Myocyte (in vitro differentiated cells): ENCODE results near the gene LILRB5. TPM values are rescaled to one million over a fixed set of nuclear protein-coding genes. Genes with fewer than 3 reads are reported as not detected.
"Not testable (repeated sequence)": the region's sequence is repeated elsewhere in the genome, so short reads cannot be mapped to it uniquely, and the experiment has no call there.

Experiments used
- DNase-seq: peaks from one replicate; pipeline ENCODE4 v3.0.0-alpha.2; 2012; ENCODE audit warnings: low read depth
- total RNA-seq: library from RNA; depleted of rRNA; stranded (reverse); fragments of >200 nt; gene quantifications from 2 replicates; pipeline ENCODE4 v1.2.3, GENCODE V29; 2014

The LILRB5 gene
- total RNA-seq, 1 donor from 2014 or later = not detected

DNA sequence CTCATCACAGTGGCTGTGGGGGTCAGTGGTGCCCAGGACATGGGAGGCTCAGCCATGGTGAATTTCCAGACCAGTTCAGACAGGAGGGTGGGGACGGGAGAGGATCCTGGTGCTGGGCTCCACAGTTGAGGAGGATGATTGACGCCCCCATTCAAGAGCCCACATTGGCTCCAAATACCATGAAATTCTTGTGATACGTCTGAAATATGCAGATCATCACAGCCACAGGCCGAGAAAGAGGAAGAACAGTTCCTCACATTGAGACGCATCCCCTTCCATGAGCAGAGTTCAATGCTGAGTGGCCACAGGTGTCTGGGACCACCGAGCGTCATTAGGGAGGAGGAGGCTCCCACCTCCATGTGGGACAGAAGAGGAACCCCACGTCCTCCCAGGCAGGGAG lies 13.3 kb downstream of the LILRB5 start:
- DNase-seq = not testable (repeated sequence)

DNA sequence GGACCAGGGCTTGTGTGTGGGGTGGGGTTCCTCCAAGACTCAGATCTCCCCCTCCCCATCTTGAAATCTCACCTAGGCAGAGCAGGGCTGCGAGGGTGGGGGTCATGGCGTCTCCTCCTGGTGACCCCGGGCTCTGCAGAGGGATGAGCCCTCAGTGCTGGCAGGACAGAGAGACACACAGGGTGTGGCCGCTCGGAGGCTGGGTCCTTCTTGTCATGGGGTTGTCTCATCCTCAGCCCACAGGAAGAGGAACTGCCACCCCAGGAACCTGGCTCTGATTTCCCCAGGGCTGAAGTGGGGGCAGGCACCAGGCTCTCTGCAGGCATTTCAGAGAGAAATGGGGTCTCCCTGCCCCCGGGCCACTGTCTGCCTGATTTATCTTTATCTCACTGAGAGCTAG lies 14.4 kb downstream of the LILRB5 start, which contains the start of gene LILRA6:
Gene LILRA6, minus strand, starts transcription at position 145 of the 400 bp plus-strand sequence.
- DNase-seq = not testable (repeated sequence)

DNA sequence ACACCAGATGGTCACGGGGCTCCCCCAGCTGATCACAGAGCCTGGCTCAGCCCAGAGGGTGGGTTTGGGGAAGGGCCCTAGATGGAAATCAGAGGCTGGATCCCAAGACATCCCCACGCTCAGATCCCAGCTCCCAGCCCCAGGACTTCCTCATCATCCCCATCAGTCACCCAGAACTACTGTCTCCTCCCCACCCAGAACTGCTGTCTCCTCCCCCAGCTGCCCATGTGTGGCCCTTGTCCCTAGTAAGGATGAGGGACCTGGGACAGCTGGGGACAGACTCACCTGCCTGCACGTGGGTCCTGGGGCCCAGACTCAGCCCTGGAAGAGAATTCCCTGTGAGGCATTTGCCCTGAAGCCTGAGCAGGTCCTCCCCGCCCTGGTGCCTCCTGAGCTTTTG lies 14.8 kb downstream of the LILRB5 start:
- not testable (repeated sequence) for DNase-seq

DNA sequence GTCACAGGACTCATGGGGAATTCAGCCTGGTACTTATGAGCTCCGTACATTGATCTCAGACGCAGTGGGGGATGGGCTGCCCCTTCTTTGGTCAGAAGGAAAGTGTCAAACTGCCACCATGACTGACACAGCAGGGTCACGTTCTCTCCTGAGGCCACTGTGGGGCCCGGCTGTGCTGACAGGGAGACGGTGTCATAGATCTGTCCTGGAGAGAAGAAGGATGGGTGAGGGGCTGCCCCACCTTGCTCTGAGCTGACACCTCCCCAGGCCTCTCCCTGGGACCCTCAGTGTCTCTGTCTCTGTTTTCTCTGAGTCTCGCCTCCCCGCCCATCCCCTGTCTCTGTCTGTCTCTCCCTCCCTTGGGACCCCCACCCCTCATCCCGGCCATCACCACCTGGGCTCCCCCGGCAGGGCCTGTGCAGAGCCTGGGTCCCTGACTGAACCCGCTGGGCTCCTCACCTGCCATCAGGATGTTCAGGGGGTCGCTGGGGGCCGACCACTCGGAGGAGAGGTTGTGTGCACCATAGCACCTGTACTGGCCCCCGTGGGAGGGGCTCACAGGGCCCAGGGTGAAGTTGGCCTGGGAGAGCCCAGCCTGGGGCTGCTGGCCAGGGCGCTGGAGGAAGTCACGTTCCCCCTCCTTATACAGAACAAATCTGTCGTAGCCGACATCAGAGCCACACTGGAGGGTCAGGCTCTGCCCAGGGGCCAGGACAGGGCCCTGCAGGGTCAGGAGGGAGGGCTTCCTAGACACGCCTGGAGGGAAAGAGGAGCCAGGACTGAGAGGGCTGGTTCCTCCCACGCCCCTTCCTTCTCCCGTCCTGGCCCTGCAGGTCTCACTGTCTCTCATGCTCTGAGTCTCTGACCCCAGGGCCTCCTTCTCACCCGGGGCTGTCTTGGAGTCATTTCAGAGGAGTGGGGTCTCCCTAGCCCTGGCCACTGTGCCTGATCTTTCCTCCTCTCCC lies 16.4 kb downstream of the LILRB5 start:
- not testable (repeated sequence) for DNase-seq

DNA sequence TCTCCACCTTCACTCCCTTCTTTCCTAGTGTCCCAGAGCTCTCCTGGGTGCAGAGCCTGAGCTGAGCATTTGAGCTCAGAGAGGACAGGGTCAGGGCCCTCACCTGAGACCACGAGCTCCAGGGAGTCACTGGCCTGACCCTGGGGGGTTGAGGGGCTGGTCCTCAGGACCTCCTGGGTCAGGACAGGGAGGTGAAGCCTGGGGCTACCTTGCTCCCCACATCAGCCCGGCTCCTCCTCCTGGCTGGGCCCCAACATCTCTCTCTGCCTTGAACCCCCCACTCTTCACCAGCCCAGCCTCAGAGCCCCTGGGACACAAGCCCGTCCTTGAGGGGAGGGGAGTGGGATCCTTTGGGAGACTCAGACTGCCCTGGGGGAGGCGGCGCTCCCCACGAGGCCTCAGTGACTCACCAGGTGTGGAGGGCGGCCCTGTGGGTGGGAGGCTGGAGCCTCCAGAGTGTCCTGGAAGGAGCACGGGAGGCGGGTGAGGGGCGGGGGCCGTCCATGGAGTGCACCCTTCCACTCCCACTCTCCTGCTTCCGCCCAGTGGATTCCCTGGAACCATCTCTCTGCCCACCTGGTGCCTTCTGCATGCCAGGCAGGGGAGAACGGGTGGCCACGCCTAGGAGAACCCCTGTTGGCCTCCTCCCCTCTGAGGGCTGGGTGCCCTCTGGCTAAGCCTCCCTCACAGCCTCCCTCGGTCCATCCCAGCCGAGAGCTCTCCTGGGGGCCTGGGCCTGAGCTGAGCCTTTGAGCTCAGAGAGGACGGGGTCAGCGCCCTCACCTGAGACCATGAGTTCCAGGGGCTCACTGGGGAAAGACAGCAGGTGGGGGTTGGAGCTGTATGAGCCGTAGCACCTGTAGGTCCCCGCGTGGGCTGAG lies 17.3 kb downstream of the LILRB5 start:
- not testable (repeated sequence) for DNase-seq

DNA sequence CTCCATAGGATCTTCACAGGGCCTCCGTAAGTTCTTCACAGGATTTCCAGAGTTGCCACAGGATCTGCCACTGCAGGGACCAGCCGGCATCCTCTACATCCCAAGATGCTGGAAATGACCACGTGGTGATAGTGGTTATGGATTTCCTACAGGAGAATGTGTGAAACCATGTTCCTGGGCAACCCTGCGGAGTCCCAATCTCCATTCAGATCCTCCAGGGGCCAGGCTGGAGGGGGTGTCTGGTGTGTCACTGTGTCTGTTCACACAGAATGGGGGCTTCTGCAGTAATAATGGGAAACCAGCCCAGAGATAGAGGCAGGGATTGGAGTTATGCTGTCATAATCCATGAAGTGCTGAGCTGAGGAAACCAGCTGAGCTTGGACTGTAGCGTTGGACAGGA lies 23.1 kb downstream of the LILRB5 start:
- no peak for DNase-seq

DNA sequence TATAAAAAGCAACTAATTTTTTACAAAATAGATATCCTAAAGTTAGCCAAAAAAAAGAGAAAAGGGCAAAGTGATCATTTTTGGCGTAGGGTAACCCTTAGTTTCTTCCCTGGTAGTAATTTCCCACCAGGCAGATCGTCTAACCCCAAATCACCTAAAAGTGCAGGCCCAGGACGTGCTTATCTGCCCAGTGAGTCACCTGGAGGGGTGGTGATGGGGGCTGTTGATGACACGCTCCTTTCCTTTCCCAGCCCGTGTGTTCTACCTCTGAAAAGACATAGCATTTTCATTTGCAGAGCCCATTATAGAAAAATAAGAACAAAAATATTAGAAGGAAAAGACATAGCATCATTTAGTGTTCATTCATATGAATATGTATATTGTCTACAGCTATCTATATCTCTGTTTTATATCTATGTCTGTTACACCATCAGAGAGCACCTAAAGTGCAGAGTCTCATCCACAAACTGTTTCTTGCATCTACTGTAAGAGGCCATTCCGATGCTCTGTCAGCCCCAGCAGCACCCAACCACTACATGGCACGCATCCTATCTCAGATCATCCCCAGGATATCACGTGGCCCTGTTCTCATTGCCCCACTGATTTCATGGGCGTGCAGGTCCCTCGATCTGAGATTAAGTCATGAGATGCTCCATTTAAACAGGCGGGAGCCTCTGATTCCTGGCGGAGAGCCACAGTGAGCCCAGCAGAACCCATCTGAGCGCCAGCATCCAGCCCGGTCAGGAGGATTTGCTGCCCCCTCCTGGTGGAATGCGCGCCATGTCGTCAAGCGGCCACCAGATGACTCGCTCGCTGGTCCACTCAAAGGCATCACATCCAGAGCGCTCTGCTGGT lies 25.8 kb downstream of the LILRB5 start:
- peak; percentile 78 for DNase-seq

DNA sequence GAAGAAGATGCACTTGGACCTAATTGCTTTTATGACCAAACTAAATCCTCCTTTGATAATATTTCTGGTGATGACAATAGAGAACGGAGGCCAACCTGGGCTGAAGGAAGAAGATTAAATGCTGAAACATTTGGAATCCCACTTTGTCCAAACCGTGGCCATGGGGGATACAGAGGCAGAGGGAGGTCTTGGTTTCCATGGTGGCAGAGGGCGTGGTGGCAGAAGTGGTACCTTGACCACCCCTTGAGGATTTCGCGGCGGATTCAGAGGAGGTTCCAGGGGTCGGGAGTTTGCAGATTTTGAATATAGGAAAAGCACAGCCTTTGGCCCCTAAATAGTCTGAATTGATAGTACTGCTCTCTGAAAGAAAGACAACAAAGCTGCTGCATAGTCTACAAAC lies 27.0 kb downstream of the LILRB5 start:
- no peak for DNase-seq

DNA sequence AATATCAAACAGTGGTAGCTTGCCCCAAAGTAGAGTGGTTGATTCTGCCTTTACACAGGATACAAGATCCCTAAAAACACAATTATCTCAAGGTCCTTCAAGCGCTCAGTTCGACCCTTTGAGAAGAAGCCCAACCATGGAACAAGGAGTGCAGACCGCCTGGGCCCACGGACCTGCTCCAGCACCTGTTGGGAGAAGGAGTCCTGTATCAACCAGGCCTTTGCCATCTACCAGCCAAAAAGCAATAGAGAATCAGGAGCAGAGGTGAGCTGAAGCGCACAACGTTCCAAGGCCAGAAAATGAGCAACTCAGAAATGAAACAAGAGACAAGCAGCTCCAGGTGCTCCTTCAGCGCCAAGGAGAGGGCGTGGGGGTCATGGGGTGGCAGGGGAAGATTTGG lies 27.9 kb downstream of the LILRB5 start:
- no peak for DNase-seq

DNA sequence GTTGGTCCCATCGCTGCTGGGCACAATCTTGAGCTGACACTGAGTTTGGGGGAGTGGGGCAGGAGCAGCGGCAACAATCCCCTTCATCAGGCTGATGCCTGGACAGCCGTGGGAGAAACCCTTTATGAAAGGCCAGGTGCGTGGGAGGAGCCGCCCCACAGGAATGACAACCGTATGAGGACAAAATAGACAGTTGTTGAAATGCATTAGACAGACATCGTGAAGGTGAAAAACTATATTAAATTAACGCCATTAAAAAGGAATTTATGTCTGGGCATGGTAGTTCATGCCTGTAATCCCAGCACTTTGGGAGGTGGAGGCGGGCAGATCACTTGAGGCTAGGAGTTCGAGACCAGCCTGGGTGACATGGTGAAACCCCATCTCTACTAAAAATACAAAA lies 32.5 kb downstream of the LILRB5 start:
- not testable (repeated sequence) for DNase-seq

DNA sequence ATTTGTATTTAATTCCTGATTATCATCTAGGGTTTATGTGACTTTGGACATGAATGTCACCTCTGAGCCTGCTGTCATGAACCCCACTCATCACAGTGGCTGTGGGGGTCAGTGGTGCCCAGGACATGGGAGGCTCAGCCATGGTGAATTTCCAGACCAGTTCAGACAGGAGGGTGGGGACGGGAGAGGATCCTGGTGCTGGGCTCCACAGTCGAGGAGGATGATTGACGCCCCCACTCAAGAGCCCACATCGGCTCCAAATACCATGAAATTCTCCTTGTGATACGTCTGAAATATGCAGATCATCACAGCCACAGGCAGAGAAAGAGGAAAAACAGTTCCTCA lies 33.2 kb downstream of the LILRB5 start:
- DNase-seq = not testable (repeated sequence)

DNA sequence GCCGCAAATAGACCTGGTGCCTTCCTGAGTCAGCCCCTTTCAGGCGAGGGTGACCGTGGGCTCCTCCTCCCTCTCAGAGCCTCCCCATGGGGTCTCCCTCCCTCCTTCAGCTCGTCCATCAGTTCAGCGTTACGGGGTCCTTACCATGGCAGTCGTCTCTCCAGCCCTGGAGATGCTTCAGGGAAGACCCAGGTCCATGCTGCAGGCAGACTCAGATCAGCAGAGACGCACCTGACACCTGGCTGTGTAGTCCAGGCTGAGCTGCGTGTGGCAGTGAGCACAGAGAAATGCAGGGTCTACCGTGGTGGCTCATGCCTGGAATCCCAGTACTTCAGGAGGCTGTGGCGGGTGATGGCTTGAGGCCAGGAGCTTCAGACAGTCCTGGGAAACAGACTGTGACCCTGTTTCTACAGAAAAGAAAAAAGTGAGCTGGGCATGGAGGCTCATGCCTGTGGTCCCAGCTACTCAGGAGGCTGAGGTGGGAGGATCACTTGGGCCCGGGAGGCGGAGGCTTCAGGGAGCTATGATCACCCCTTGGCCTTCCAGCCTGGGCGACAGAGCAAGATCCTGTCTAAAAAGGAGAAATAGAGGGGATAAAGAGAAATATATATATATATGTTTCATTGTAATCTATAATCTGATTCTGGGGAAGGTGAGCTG lies 33.7 kb downstream of the LILRB5 start:
- DNase-seq = not testable (repeated sequence)

DNA sequence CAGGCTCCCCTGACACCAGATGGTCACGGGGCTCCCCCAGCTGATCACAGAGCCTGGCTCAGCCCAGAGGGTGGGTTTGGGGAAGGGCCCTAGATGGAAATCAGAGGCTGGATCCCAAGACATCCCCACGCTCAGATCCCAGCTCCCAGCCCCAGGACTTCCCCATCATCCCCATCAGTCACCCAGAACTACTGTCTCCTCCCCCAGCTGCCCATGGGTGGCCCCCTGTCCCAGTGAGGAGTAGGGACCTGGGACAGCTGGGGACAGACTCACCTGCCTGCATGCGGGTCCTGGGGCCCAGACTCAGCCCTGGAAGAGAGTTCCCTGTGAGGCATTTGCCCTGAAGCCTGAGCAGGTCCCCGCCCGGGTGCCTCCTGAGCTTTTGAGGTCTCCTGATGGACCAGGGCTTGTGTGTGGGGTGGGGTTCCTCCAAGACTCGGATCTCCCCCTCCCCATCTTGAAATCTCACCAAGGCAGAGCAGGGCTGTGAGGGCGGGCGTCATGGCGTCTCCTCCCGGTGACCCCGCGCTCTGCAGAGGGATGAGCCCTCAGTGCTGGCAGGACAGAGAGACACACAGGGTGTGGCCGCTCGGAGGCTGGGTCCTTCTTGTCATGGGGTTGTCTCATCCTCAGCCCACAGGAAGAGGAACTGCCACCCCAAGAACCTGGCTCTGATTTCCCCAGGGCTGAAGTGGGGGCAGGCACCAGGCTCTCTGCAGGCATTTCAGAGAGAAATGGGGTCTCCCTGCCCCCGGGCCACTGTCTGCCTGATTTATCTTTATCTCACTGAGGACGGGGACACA lies 34.4 kb downstream of the LILRB5 start, which contains the start of gene LILRB3:
Gene LILRB3, minus strand, starts transcription at position 534 of the 803 bp plus-strand sequence. Its CDS starts 31 bp downstream, at position 503.
- not testable (repeated sequence) for DNase-seq

DNA sequence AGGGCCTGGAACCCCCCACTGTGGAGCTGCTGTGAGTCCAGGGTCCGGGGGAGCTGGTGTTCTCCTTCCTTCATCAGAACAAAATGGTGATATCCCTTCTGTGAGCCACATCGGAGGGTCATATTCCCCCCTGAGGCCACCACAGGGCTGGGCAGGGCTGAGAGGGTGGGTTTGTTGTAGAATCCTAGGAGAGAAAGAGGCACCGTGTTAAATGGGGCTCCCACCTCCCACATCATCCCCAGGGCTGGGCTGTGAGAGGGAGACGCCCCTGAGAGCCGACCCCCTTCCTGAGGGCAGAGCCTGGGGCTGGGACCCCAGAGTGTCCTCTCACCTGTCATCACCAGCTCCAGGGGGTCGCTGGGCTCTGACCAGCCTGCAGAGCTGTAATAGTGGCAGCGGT lies 35.1 kb downstream of the LILRB5 start:
- DNase-seq = not testable (repeated sequence)

DNA sequence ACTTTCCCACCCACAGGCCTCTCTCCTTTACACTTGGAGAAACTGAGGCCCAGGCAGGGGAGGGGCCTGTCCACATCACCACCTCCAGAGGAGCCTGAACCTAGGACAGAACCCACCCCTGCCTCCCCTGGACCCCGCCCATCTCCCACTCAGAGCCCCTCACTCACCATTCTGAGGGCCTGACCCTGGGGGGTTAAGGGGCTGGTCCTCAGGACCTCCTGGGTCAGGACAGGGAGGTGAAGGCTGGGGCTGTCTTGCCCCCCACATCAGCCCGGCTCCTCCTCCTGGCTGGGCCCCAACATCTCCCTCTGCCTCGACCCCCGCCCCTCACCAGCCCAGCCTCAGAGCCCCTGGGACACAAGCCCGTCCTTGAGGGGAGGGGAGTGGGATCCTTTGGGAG lies 37.4 kb downstream of the LILRB5 start:
- not testable (repeated sequence) for DNase-seq

DNA sequence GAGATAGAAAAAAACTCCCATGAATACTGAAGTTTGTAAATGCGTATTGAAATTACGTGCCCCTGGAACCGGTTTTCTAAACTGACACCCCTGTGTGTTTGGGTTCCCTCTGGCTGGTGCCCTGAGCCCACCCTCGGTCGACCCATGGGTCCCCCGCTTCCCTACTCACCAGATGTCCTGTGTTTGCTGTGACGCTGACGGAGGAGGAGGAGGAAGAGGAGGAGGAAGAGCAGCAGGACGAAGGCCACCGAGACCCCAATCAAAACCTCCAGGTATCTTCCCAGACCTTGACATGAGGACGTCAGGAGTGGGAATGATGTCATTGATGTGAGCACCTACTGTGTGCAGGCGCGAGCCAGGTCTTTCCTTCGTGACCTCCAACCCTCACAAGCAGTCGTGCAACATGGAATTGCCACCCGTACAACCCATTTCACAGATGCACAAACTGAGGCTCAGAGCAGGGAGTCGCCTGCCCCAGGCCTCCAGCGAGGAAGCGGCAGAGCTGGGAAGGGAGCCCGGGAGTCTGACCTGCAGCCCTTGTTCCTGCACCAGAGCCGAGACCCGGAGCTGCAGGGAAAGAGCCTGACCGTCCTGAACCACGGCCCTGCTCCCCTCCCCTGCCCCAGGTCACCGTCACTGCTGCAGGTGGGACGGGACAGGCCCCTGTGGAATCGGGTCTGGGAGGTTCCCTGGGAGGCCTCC lies 38.0 kb downstream of the LILRB5 start:
- no peak for DNase-seq

DNA sequence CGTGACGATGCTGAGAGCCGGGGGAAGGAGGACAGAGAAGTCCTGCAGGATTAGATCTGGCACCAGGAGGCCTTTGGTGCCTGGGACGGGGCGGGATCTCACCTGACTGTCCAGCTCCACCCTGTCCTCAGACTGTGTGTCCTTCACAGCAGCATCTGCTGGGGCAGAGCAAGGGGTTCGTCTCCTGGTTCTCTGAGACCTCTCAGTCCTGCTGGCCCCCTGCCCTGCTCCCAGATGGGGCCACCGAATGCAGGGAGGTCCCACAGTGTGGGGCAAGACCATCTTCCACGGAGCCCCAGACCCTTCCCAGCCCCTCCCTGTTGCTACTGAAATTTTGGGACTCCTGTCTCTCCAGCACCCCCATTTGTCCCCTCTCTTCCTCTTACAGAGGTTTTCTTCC lies 38.8 kb downstream of the LILRB5 start:
- no peak for DNase-seq

DNA sequence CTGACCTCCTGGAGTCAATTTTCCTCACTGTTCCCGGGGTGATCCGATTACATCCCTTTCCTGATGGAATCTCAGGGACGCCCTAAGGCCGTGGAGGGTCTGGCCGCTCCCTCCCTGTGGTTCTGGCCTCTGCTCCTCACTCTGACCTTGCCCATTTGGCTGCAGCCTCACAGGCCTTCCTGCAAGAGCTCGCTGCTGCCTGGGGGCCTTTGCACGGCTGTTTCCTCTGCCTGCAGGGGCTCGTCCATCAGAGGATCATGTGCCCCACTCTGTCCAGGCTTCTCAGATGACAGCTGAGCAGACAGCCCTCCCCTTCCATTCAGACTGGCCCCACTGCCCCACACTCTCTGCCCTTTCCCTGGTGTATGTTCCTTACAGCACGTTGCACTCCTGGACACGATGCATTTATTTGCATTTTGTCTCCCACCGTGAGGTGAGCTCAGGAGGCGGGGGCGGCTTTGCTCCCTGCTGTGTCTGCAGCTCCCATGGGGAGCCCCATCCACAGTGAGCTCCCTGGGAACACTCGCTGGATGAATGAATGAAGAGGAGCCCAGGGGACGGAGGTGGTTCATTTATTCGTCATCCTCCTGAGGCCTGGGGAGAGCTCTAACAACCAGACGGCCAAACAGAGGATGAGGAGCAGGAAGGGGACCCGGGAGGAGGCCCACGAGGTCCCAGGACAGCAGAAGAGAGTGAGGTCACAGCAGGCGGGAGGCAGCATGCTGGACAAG lies 39.4 kb downstream of the LILRB5 start:
- not testable (repeated sequence) for DNase-seq
